Vagina (tissue), 2 donors: ENCODE measurements around the gene CCDC38.

Experiments used
- CTCF ChIP-seq, 3 experiments: fragments of 450-650 bp in 2 of 3; fragments of 200-600 bp in 1 of 3; sonication (generic) in 1 of 3; IDR thresholded peaks; one replicate each; pipeline ENCODE4 v1.5.1; 2017 to 2019; ENCODE audit warnings: antibody characterized with exemption in 3 of 3, mild to moderate bottlenecking in 2 of 3, moderate library complexity in 2 of 3
- POLR2AphosphoS5 ChIP-seq, 2 donors: sonication (generic); formaldehyde crosslinking; IDR thresholded peaks; one replicate each; pipeline ENCODE4 v1.9.0; 2017; ENCODE audit warnings: antibody characterized with exemption in 2 of 2, mild to moderate bottlenecking in 2 of 2, low read depth in 1 of 2; ENCODE audit not compliant: insufficient read depth in 1 of 2

GRCh38 chr12:95919110-95919509 lies 23.3 kb downstream of the CCDC38 start:
- TF ChIP-seq CTCF (IDR thresholded peaks at IDR 0.05): no peak
- no peak for TF ChIP-seq POLR2AphosphoS5 (IDR thresholded peaks at IDR 0.05; ENCODE audit: insufficient read depth in 1 of 2, low read depth in 1 of 2)
